DMS53 (cell line): ENCODE data around the gene MAN2B2.

Source experiments
- DNase-seq: peaks from one replicate; lab custom pipeline; 2025; lab: John Stamatoyannopoulos, UW

Gene MAN2B2

DNA sequence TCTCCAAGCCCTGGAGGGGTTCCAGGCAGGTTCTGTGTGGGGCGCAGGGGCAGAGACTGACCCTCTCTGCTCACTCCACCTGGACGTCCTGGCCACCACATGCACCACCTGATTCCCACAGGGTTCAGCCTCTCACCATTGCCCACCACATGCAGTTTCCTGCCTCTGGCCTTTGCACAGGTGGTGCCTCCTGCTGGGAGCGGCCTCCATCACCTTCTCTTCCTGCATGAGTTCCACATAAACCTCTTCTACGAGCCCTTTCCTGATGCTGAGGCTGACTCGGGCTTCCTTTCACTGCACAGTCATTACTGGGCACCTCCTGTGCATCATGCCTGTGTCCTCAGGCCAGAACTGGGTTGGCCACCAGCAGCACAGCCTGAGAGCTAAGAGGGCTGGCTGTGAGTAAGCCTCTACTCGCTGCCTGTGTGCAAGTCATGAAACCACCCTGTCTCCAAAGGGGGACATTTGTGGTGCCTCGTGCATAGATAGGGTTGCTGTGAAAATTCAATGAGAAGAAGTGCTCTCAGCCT lies 19.9 kb downstream of the MAN2B2 start:
- no peak for DNase-seq

GRCh38 chr4:6595897-6596537 lies 21.0 kb downstream of the MAN2B2 start:
- DNase-seq = peak; percentile 30

DNA sequence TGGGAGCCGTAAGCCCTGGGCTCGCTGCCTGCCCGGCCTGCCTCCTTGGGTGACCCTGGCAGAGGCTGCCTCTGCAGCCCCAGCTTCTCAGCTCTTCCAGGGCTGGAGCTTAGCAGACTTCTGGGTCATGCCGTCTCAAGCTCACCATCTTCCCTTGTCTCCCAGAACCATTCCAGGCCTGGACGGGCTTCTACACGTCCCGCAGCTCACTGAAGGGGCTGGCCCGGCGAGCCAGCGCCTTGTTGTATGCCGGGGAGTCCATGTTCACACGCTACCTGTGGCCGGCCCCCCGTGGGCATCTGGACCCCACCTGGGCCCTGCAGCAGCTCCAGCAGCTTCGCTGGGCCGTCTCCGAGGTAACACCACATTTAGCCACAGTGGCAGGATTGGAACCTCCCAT lies 22.0 kb downstream of the MAN2B2 start:
- DNase-seq = no peak

- no peak for DNase-seq
Observed at GRCh38 chr4:6598127-6598526, 23.1 kb downstream of the MAN2B2 start.

DNA sequence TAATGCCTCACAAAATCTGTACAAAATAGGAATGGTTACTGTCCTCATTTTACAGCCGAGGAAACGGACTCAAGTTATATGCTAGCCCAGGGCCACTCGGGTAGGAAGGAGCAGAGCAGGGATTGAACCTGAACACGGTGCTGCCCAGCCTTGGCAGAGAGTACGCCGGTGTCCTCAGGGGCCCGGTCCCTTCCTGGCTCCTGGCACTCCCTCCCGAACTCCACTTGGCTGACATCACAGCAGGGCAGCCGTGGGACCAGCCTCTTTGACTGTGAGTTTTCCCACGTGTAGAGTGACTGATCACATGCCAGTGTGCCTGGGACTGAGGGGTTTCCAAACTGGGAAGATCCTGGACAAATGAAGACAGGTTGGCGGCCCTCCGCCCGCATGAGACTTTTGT lies 23.7 kb downstream of the MAN2B2 start:
- no peak for DNase-seq

- DNase-seq = no peak
Observed at GRCh38 chr4:6601661-6602250, 26.8 kb downstream of the MAN2B2 start.

DNA sequence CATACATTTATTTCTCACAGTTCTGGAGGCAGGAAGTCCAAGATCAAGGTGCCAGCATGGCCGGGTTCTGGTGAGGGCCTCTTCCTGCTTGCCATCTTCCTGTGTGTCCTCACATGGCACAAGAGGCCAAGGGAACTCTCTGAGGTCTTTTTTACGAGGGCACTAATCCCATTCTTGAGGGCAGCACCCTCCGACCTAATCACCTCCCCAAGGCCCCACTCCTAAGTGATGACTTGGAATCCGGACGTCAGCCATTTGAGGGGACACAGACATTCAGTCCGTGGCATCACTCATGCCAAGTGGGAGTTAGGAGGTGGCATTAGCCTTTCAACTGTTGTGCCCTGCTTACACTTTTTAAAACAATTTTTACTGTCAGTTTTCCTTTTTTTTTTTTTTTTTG lies 27.3 kb downstream of the MAN2B2 start:
- DNase-seq = no peak

- no peak for DNase-seq
Observed at GRCh38 chr4:6603128-6603527, 28.1 kb downstream of the MAN2B2 start.

DNA sequence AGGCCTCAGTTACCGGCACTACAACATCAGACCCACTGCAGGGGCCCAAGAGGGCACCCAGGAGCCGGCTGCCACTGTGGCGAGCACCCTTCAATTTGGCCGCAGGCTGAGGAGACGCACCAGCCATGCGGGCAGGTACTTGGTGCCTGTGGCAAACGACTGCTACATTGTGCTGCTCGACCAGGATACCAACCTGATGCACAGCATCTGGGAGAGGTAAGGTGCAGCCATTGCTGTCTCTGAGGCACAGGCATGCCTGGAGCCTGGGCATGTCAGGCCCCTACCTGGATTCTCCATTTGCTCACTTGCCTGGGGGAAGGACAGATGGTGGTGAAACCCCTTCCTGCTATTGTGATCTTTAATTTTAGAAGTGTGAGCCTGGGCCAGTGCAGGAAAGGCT lies 30.1 kb downstream of the MAN2B2 start:
- DNase-seq = no peak

DNA sequence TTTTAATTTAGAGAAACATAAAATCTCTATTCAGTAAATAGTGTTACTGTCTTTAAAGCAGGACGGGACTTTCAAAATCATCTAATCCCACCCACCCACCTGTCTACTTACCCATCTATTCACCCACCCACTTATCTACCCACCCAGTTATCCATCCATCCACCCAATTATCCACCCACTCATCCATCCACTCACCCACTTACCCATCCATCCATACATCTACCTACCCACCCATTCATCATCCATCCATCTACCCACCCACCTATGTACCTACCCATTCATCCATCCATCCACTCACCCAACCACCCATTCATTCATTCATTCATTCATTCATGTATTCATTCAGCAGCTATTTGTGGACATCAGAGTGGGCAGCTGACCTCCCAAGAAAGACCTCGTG lies 30.6 kb downstream of the MAN2B2 start:
- DNase-seq = no peak

- DNase-seq = no peak
Observed at GRCh38 chr4:6606465-6607235, 31.7 kb downstream of the MAN2B2 start.

DNA sequence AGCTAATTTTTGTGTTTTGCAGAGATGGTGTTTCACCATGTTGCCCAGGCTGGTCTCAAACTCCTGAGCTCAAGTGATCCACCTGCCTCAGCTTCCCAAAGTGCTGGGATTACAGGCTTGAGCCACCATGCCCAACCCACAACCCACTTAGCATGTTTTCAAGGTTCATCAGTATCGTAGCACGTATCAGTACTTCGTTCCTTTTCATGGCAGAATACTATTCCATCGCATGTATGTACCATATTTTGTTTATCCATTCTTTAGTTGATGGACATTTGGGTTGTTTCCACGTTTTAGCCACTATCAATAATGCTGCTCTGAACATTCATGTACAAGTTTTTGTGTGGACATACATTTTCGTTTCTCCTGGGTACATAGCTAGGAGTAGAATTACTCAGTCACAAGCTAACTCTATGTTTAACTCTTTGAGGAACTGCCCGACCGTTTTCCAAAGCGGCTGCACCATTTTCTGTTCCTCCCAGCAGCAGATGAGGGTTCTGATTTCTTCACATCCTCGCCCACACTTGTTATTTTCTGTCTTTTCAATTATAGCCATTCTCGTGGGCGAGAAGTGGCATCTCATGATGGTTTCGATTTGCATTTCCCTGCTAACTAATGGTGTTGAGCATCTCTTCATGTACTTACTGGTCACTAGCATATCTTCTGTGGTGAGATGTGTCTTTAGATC lies 32.5 kb downstream of the MAN2B2 start:
- no peak for DNase-seq

DNA sequence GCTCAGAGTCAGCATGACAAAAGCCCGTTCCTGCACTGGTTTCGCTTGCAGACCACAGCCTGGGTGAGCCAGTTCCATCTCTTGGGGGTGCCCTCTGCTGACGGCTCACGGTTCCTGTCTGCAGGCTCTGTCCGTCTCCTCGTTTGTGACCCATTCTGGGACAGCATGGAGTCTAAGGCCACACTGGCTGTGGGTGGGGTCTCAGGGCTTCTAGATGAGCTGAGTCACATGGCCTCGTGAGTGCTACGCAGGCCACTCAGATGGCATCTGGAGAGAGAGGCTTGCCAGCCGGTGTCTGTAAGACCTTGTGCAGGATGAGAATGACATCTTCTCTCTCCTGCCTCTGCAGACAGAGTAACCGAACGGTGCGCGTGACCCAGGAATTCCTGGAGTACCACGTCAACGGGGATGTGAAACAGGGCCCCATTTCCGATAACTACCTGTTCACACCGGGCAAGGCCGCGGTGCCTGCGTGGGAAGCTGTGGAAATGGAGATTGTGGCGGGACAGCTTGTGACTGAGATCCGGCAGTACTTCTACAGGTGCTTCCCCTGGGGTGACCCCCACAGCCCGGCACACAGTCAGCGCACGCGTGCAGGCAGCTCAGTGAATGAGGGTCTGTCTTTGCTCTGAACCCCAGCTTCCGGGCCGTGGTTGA lies 33.9 kb downstream of the MAN2B2 start:
- DNase-seq = no peak

DNA sequence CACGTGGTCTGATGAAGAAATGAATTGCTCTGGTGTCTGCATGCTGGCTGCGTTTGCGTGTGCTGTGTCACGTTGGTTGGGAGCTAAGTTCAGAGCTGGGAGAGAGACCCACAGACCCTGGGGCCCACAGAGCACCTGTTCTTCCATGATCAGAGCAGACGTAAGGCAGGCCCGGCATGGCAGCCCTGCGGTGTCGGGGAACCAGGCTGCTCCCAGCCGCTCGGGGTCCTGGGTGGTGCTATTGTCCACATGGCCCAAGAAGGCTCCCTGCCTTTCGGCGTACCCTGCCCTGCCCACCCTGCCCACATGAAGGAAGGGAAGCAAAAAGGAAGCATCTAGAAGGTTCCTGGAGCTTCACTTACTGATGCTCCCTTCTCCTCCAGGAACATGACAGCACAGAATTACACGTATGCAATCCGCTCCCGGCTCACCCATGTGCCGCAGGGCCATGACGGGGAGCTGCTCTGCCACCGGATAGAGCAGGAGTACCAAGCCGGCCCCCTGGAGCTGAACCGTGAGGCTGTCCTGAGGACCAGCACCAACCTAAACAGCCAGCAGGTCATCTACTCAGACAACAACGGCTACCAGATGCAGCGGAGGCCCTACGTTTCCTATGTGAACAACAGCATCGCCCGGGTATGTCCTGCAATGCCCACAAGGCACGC lies 34.6 kb downstream of the MAN2B2 start:
- no peak for DNase-seq

DNA sequence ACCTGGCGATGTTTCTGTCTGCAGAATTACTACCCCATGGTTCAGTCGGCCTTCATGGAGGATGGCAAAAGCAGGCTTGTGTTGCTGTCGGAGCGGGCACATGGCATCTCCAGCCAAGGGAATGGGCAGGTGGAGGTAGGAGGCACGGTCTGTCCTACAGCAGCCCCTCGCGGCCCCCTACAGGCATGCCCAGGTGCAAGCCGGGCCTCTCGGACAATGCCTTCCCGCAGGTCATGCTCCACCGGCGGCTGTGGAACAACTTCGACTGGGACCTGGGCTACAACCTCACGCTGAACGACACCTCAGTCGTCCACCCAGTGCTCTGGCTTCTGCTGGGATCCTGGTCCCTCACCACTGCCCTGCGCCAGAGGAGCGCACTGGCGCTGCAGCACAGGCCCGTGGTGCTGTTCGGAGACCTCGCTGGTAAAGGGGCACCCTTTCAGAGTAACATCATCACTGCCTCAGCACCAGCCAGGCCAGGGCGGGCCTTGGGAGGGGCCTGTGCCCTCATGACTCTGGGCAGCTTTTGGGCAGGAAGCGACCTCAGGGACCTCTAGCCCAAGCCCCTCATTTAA lies 36.0 kb downstream of the MAN2B2 start:
- DNase-seq = no peak

DNA sequence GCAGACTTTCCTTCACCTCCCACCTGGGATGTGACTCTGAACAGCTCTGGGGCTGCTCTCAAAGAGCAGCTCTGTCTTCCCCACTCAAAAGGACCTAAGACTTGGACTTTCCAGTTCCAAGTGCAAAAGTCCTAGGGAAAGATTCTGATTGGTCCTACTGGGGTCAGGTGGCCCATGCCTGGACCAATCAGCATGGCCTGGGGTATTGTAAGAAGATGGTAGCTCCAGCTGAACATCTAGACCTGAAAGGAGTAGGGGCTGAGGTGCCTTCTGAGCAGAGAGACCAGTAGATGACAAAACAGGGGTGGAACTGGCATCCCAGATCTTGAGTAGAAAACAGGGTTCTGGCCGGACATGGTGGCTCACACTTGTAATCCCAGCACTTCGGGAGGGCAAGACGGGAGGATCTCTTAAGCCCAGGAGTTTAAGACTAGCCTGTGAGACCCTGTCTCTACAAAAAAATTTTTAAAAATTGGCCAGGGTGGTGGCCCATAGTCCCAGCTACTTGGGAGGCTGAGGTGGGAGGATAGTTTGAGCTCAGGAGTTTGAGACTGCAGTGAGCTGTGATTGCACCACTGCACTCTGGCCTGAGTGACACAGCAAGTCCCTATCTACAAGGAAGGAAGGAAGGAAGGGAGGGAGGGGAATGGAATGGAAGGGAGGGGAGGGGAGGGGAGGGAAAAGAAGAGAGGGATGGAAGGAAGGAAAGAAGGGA lies 38.1 kb downstream of the MAN2B2 start:
- DNase-seq = no peak

DNA sequence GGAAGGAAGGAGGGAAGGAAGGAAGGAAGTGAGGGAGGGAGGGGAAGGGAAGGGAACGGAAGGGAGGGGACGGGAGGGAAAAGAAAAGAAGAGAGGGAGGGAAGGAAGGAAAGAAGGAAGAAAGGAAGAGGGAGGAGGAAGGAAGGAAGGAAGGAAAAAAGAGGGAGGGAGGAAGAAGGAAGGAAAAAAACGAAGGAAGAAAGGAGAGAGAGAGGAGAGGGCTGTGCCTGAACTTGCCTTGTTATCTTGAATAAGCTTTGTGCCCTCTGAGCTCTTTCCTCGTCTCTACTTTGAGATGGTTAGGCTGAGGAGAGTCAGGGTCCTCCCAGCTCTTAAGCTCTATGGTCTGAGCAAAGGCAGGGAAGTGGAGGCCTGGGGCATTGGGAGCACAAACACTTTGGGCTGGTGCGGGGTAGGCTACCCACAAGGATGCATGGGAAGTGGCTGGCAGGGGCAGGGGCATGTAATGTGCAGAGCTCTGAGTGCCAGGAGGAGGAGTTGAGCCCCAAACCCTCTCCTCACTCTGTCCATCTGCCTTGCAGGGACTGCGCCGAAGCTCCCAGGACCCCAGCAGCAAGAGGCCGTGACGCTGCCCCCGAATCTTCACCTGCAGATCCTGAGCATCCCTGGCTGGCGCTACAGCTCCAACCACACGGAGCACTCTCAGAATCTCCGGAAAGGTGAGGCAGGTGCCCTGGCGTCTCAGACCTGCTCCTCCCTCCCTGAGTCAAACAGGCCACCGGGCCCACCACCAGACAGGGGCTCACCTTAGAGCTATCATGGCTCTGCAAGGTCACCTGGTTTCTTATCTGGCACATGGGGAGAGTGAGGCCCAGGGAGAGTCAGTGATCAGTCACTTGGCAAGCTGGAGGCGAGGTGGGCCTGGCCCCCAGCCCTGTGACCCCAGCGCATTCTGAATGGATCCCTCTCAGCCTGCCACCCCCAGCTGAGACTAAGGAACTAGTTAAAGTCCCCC lies 39.0 kb downstream of the MAN2B2 start:
- DNase-seq = no peak

DNA sequence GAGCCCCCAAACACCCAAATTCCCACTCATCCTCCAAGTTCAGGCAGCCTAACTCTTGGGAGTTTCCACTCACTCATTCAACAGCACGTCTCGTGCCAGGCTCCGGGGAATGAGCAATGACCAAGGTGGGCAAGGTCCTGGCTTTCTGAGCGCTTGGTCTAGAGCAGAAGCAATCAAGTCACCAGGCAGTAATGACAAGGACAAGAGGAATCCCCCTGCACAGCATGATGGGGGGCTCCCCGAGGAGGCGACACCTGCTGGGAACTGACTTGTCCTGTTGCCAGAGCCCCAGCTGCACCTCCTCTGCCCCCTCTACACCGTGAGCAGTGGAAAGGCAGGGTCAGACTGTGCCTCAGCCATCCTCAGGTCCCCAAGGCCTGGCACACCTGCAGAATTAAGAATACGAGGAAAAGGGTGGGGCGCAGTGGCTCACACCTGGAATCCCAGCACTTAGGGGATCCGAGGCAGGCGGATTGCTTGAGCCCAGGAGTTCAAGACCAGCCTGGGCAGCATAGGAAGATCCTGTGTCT lies 39.8 kb downstream of the MAN2B2 start:
- no peak for DNase-seq
